Omental fat pad (tissue), 4 donors: Measurements from ENCODE around the gene MTOR. TPM values are rescaled to one million over a fixed set of nuclear protein-coding genes. Genes with fewer than 3 reads are reported as not detected.
"Not testable (repeated sequence)": the region's sequence is repeated elsewhere in the genome, so short reads cannot be mapped to it uniquely, and the experiment has no call there.

ENCODE experiments used
- ATAC-seq: fragments of 150-250 bp; one replicate; pipeline ENCODE4 v1.9.1; 2016; ENCODE audit warnings: mild to moderate bottlenecking, moderate library complexity; ENCODE audit not compliant: low FRiP score
- DNase-seq: peaks from one replicate; pipeline ENCODE4 v3.0.0-alpha.2; 2019; ENCODE audit warnings: low spot score
- CTCF ChIP-seq, 3 donors: fragments of 450-650 bp; IDR thresholded peaks; one replicate each; pipeline ENCODE4 v1.5.1; 2016 to 2017; ENCODE audit warnings: antibody characterized with exemption in 3 of 3, mild to moderate bottlenecking in 3 of 3, moderate library complexity in 2 of 3
- total RNA-seq, 4 donors: library from RNA; depleted of rRNA; stranded (reverse); fragments of >200 nt; gene quantifications; one replicate each; pipeline ENCODE4 v1.1.0, GENCODE V29; 2016

MTOR gene
- total RNA-seq, 4 donors from 2014 or later = 38.0 to 48.2 (median 43.6) TPM

- no peak for TF ChIP-seq CTCF (IDR thresholded peaks at IDR 0.05)
- DNase-seq (no peak), ATAC-seq (no peak)
Observed at GRCh38 chr1:11114966-11115365, 147.4 kb downstream of the MTOR start.

- DNase-seq (no peak), ATAC-seq (no peak)
- TF ChIP-seq CTCF (IDR thresholded peaks at IDR 0.05) = no peak
Observed at GRCh38 chr1:11109047-11109760, 153.1 kb downstream of the MTOR start.

- no peak for ATAC-seq
- DNase-seq = no peak
Observed at GRCh38 chr1:11107599-11107998, 154.8 kb downstream of the MTOR start.

GRCh38 chr1:11105586-11105985, 156.8 kb downstream of the MTOR start:
- ATAC-seq = no peak
- TF ChIP-seq CTCF (IDR thresholded peaks at IDR 0.05) = no peak
- DNase-seq = no peak

More at GRCh38 chr1:11107599-11107998, 154.8 kb downstream of the MTOR start:
- no peak for TF ChIP-seq CTCF (IDR thresholded peaks at IDR 0.05)

GRCh38 chr1:11101347-11101746, 161.0 kb downstream of the MTOR start:
- no peak for TF ChIP-seq CTCF (IDR thresholded peaks at IDR 0.05)
- ATAC-seq = no peak
- no peak for DNase-seq

GRCh38 chr1:11100806-11101205, 161.5 kb downstream of the MTOR start:
- not testable (repeated sequence) for DNase-seq, ATAC-seq

GRCh38 chr1:11100149-11100493, 162.2 kb downstream of the MTOR start:
- no peak for DNase-seq
- peak; percentile 19 for ATAC-seq
- TF ChIP-seq CTCF (IDR thresholded peaks at IDR 0.05) = no peak
